Measurements from ENCODE around the gene NDST4.

- TF ChIP-seq CTCF (IDR thresholded peaks at IDR 0.05; ENCODE audit: borderline replicate concordance, extremely low read depth, low read length, poor library complexity, severe bottlenecking) = no peak
- TF ChIP-seq EZH2 (IDR thresholded peaks at IDR 0.05; ENCODE audit: borderline replicate concordance, low read depth, low read length, severe bottlenecking) = no peak
These were observed 4.6 kb downstream of the NDST4 start for GRCh38 chr4:115108850-115109249.

Measured in DND-41 (cell line).